ENCODE data around the gene LGALS1. TPM values are rescaled to one million over a fixed set of nuclear protein-coding genes. Genes with fewer than 3 reads are reported as not detected.

LGALS1 gene
- 100 to 1,000 TPM; 110 to 347 (median 232) TPM for total RNA-seq

GRCh38 chr22:37674951-37675929, at the start of gene LGALS1:
Gene LGALS1, plus strand, starts transcription at chr22:37675636. Its CDS starts 67 bp downstream, at chr22:37675703.
- WGBS, 2 donors: 10 to 11% methylated on average over 32 to 34 of the region's 34 CpGs
- H3K4me3 ChIP-seq (ENCODE audit: low read depth, poor library complexity, severe bottlenecking): peak within 1 kb of the TSS; percentile 40
- peak; percentile 94 to 99 for DNase-seq (ENCODE audit: low spot score in 2 of 2)
- intact Hi-C loops (cut with DNase I; ENCODE audit: low total_unique reads): no loop called here
- TF ChIP-seq POLR2A (IDR thresholded peaks at IDR 0.05): no peak
- TF ChIP-seq CTCF (IDR thresholded peaks at IDR 0.05): no peak

GRCh38 chr22:37625737-37626136, 49.7 kb upstream of the LGALS1 start:
- intact Hi-C loops (cut with DNase I; ENCODE audit: low total_unique reads): no loop called here

GRCh38 chr22:37626144-37626543, 49.3 kb upstream of the LGALS1 start:
- H3K4me3 ChIP-seq (ENCODE audit: low read depth, poor library complexity, severe bottlenecking): no peak overlapping the region
- WGBS, 2 donors: 16 to 32% methylated on average over 3 to 8 of the region's 11 CpGs
- peak; percentile 62 to 91 for DNase-seq (ENCODE audit: low spot score in 2 of 2)
- intact Hi-C loops (cut with DNase I; ENCODE audit: low total_unique reads): no loop called here
- TF ChIP-seq POLR2A (IDR thresholded peaks at IDR 0.05) (no peak), CTCF (IDR thresholded peaks at IDR 0.05) (no peak)

More at GRCh38 chr22:37625737-37626136, 49.7 kb upstream of the LGALS1 start:
- TF ChIP-seq POLR2A (IDR thresholded peaks at IDR 0.05) (no peak), CTCF (IDR thresholded peaks at IDR 0.05) (no peak)
- DNase-seq (ENCODE audit: low spot score in 2 of 2): no peak
- WGBS, 2 donors: 60 to 70% methylated on average over 13 to 14 of the region's 14 CpGs
- no peak overlapping the region for H3K4me3 ChIP-seq (ENCODE audit: low read depth, poor library complexity, severe bottlenecking)

GRCh38 chr22:37626556-37627075, 48.8 kb upstream of the LGALS1 start:
- DNase-seq (ENCODE audit: low spot score in 2 of 2): no peak
- H3K4me3 ChIP-seq (ENCODE audit: low read depth, poor library complexity, severe bottlenecking): no peak overlapping the region
- whole genome bisulfite sequencing, 2 donors: 48 to 49% methylated on average over 13 of the region's 13 CpGs
- TF ChIP-seq CTCF (IDR thresholded peaks at IDR 0.05) (no peak), POLR2A (IDR thresholded peaks at IDR 0.05) (no peak)
- intact Hi-C loops (cut with DNase I; ENCODE audit: low total_unique reads): no loop called here

- 57 to 64% methylated on average over 7 of the region's 7 CpGs for WGBS, 2 donors
- TF ChIP-seq CTCF (IDR thresholded peaks at IDR 0.05) (no peak), POLR2A (IDR thresholded peaks at IDR 0.05) (no peak)
- no peak overlapping the region for H3K4me3 ChIP-seq (ENCODE audit: low read depth, poor library complexity, severe bottlenecking)
- intact Hi-C loops (cut with DNase I; ENCODE audit: low total_unique reads): no loop called here
- no peak for DNase-seq (ENCODE audit: low spot score in 2 of 2)
Observed at GRCh38 chr22:37627121-37627520, 48.3 kb upstream of the LGALS1 start.

Measured in lower leg skin (tissue), 4 donors.